Forelimb muscle (tissue), 1 donor: Measurements from ENCODE around the gene RIPK4. TPM values are rescaled to one million over a fixed set of nuclear protein-coding genes. Genes with fewer than 3 reads are reported as not detected.
"Not testable (repeated sequence)": the region's sequence is repeated elsewhere in the genome, so short reads cannot be mapped to it uniquely, and the experiment has no call there.

Experiments used
- DNase-seq: peaks from one replicate; pipeline ENCODE4 v3.0.0-alpha.2; 2013; ENCODE audit warnings: low read depth
- polyA plus RNA-seq: library from polyadenylated mRNA; unstranded; fragments of 120-200 nt; gene quantifications from one replicate; pipeline ENCODE4 v1.2.1, GENCODE V29; 2013; ENCODE audit not compliant: insufficient read length

Gene RIPK4
- polyA plus RNA-seq, 1 donor: 0.15 TPM

GRCh38 chr21:41737651-41738324 is 29.1 kb downstream of the RIPK4 start:
- DNase-seq: no peak

GRCh38 chr21:41736423-41736822 is 30.4 kb downstream of the RIPK4 start:
- no peak for DNase-seq

GRCh38 chr21:41733951-41734689 is 32.7 kb downstream of the RIPK4 start:
- DNase-seq: no peak

- DNase-seq: no peak
Measured at GRCh38 chr21:41731081-41731480, 35.8 kb downstream of the RIPK4 start.

- no peak for DNase-seq
Measured at GRCh38 chr21:41730367-41730765, 36.5 kb downstream of the RIPK4 start.

- no peak for DNase-seq
Measured at GRCh38 chr21:41729701-41730366, 37.0 kb downstream of the RIPK4 start.

- DNase-seq: no peak
Measured at GRCh38 chr21:41727784-41728763, 38.8 kb downstream of the RIPK4 start.

- peak; percentile 4 for DNase-seq
Measured at GRCh38 chr21:41726970-41727783, 39.7 kb downstream of the RIPK4 start.

- no peak for DNase-seq
Measured at GRCh38 chr21:41726630-41726969, 40.3 kb downstream of the RIPK4 start.

GRCh38 chr21:41726058-41726558 is 40.7 kb downstream of the RIPK4 start:
- DNase-seq: no peak

GRCh38 chr21:41725421-41726031 is 41.3 kb downstream of the RIPK4 start:
- no peak for DNase-seq

GRCh38 chr21:41723835-41724234 is 43.0 kb downstream of the RIPK4 start:
- DNase-seq: not testable (repeated sequence)

GRCh38 chr21:41722052-41723018 is 44.5 kb downstream of the RIPK4 start:
- DNase-seq: no peak

- DNase-seq: no peak
Measured at GRCh38 chr21:41720250-41720649, 46.6 kb downstream of the RIPK4 start.

GRCh38 chr21:41719691-41720090 is 47.2 kb downstream of the RIPK4 start:
- DNase-seq: no peak

- no peak for DNase-seq
Measured at GRCh38 chr21:41717573-41718330, 49.1 kb downstream of the RIPK4 start.

GRCh38 chr21:41716751-41717150 is 50.1 kb downstream of the RIPK4 start:
- no peak for DNase-seq

GRCh38 chr21:41715649-41716281 is 51.1 kb downstream of the RIPK4 start:
- no peak for DNase-seq
